ENCODE results near the gene RNF215.
A peak's percentile ranks its signal among the peaks of the same experiment; 100 is the strongest.

The RNF215 gene

DNA sequence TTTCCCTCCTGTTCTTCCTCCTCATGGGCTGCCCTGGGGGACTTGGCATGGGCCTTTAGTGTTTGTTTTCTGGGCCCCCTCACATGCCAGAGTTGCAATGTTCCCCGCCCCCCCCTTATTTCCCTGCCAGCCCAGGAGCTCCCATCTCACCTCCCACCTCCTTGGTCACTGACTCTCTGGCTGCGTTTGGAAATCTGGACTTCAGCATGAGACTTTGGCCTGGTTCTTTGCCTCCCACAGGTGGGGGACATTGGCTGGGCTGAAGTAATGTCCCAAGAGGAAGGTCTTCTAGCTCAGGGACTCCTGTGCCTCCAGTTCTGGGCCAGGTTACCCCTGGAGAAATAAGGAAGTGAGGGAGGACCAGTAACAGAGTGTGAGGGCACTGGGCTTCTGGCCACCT, 45.3 kb upstream of the RNF215 start:
- TF ChIP-seq CTCF (IDR thresholded peaks at IDR 0.05; ENCODE audit: low read depth, low read length, missing control alignments) = no peak
- no peak overlapping the region for H3K4me3 ChIP-seq (ENCODE audit: low read depth, low read length)
- in situ Hi-C loops (cut with HindIII; ENCODE audit: low sequenced_read_pairs) = no loop called here
- DNase-seq (ENCODE audit: low read depth) = no peak

DNA sequence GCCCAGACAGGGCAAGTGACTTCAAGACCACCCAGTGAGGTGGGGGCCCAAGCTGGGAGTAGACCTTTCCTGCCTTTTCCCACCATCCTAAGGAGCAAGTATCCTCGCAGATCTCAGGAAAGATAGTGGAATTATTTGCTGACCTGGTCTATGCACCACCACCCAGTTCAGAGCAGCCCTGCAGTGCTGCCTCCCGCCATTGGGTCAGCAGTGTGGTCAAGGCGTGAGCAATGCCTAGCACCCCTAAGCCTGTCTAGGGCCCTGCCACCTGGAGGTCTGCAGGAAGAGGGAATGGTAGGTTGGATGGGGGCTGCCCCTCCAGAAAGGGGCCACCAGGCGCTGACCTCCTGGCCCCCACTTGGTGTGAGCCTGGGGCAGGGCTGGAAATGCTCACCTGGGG, 44.9 kb upstream of the RNF215 start:
- TF ChIP-seq CTCF (IDR thresholded peaks at IDR 0.05; ENCODE audit: low read depth, low read length, missing control alignments) = no peak
- H3K4me3 ChIP-seq (ENCODE audit: low read depth, low read length) = no peak overlapping the region
- DNase-seq (ENCODE audit: low read depth) = no peak
- in situ Hi-C loops (cut with HindIII; ENCODE audit: low sequenced_read_pairs) = no loop called here

DNA sequence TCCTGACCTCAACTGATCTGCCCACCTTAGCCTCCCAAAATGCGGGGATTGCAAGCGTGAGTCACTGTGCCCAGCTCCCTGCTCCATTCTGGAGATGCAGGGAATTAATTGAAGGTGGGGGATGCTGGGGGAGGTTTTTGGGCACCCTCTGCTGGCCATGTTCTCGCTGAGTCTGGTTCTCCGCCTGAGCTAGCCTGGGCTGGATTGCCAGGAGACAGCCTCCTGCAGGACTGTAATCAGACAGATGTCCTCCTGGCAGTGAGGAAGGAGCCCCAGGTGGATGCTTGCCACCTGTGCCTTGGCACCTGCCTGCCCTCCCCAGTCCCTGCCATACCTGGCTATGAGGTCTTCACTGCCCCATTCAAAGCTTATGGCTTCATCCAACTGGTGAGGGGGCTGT, 43.7 kb upstream of the RNF215 start:
- no peak for DNase-seq (ENCODE audit: low read depth)
- TF ChIP-seq CTCF (IDR thresholded peaks at IDR 0.05; ENCODE audit: low read depth, low read length, missing control alignments) = no peak
- no peak overlapping the region for H3K4me3 ChIP-seq (ENCODE audit: low read depth, low read length)
- in situ Hi-C loops (cut with HindIII; ENCODE audit: low sequenced_read_pairs) = no loop called here

GRCh38 chr22:30429887-30430286, 42.7 kb upstream of the RNF215 start:
- in situ Hi-C loops (cut with HindIII; ENCODE audit: low sequenced_read_pairs) = no loop called here
- no peak overlapping the region for H3K4me3 ChIP-seq (ENCODE audit: low read depth, low read length)
- no peak for TF ChIP-seq CTCF (IDR thresholded peaks at IDR 0.05; ENCODE audit: low read depth, low read length, missing control alignments)
- DNase-seq (ENCODE audit: low read depth) = no peak

DNA sequence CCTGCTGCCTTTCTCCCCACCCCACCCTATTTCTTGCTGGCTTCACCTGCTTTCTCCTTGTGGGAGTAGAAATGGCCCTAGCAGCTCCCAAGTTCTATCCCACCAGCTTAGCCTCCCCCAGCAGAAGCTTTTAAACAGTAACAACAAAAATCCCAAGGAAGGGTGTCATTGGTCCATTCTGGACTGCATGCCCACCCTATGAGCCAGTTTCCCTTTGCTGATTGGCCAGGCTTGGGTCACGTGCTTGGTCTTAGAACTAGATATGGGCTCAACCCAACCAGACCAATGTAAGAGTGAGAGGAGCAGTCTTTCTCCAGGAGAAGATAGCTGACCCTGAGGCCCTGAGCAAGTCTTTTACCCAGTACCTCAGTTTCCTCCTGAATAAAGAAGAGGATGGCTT, 40.7 kb upstream of the RNF215 start:
- in situ Hi-C loops (cut with HindIII; ENCODE audit: low sequenced_read_pairs) = no loop called here
- no peak overlapping the region for H3K4me3 ChIP-seq (ENCODE audit: low read depth, low read length)
- no peak for TF ChIP-seq CTCF (IDR thresholded peaks at IDR 0.05; ENCODE audit: low read depth, low read length, missing control alignments)
- DNase-seq (ENCODE audit: low read depth) = no peak

DNA sequence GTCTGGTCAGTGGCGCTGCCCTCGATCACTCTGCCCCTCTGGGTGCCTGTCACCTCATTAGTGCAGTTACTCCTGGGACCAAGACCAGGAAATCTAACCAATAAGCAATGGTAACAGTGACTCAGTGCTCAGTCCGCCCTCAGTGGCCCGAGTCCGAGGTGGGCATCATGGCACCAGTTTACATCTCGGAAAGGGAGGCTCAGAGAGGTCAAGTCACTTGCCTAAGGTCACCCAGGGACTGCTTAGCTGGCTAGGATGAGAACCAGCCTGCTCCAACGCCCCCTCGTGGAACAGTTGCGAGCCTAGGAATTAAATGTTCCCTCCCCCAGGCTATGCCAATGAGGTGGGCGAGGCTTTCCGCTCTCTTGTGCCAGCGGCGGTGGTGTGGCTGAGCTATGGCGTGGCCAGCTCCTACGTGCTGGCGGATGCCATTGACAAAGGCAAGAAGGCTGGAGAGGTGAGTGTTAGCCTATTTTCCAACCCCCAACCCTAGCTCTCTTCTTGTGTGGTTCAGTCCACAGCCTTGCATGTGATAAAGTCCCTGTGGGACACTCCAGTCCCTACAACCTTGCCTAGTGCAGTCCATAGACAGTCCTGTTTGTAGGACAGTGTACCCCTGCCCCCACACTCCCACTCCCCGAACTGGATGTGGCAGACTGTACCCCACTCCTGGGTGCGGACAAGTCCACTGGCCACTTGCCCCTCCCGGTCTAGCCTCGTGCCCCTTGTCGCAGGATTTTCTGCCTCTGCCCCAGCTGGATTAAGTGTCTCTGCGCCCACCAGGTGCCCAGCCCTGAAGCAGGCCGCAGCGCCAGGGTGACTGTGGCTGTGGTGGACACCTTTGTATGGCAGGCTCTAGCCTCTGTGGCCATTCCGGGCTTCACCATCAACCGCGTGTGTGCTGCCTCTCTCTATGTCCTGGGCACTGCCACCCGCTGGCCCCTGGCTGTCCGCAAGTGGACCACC, 39.5 kb upstream of the RNF215 start:
- peak; percentile 75 for TF ChIP-seq CTCF (IDR thresholded peaks at IDR 0.05; ENCODE audit: low read depth, low read length, missing control alignments)
- in situ Hi-C loops (cut with HindIII; ENCODE audit: low sequenced_read_pairs) = no loop called here
- peak overlapping the region; percentile 58 for H3K4me3 ChIP-seq (ENCODE audit: low read depth, low read length)
- no peak for DNase-seq (ENCODE audit: low read depth)
